GM18502 (cell line): ENCODE measurements around the gene KHDC1.
"Not testable (repeated sequence)": the region's sequence is repeated elsewhere in the genome, so short reads cannot be mapped to it uniquely, and the experiment has no call there.

Experiments used
- ATAC-seq: cut with Tn5 transposase; IDR thresholded peaks from one replicate; pipeline ENCODE4 v1.9.1; 2021; ENCODE audit warnings: mild to moderate bottlenecking; ENCODE audit not compliant: unreplicated experiment, poor library complexity

KHDC1 gene, protein sequence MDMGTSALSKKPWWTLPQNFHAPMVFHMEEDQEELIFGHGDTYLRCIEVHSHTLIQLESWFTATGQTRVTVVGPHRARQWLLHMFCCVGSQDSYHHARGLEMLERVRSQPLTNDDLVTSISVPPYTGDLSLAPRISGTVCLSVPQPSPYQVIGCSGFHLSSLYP

DNA sequence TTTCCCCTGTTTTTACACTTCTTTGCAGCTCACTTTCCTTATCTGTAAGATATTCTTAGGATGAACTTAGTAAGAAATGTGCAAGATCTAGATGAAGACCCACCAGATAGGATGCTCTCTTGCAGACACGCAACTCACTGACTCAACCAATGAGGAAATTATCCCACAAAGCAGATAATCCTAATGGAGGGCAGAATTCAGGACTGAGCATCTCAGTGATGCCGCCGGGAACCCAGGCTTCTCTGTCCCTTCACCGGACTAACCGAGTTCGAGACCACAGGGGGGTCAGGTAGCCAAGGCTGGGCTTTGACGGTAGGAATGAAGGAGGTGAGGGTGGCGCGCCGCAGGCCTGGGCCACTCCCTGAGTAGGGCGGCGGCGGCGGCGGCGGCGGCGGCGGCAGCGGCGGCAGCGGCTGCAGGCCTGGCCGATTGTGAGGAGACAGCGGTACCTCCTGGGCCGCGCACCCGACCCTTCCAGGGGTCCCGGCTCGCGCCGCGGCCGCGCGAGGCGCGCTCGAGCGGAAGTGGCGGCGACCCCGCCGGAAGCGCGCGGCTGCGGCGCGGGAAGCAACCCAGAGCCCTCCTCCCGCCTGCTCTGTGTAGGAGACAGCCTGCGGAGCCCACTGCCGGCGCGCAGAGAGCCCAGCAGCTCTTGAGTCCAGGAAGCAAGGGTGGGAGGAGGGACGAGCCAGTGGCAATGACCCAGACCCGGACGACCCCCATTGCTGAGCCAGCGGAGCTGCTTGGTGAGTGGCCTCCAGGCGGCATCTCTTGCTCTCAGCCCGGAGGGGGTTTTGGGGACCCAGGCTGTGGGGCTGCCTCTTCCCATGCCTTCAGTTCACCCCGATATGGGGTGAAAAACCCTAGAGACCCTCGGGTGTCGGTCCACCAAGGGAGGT lies at the start of gene KHDC1:
KHDC1 (minus strand) TSS at position 526 of the 899 bp plus-strand sequence. CDS start 20,679 bp downstream, outside the sequence.
- peak; percentile 91 for ATAC-seq

DNA sequence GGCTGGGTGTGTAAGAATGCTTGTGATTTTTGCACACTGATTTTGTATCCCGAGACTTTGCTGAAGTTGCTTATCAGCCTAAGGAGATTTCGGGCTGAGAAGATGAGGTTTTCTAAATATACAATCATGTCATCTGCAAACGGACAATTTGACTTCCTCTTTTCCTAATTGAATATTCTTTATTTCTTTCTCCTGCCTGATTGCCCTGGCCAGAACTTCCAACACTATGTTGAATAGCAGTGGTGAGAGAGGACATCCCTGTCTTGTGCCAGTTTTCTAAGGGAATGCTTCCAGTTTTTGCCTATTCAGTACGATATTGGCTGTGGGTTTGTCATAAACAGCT lies 47.5 kb upstream of the KHDC1 start:
- not testable (repeated sequence) for ATAC-seq

DNA sequence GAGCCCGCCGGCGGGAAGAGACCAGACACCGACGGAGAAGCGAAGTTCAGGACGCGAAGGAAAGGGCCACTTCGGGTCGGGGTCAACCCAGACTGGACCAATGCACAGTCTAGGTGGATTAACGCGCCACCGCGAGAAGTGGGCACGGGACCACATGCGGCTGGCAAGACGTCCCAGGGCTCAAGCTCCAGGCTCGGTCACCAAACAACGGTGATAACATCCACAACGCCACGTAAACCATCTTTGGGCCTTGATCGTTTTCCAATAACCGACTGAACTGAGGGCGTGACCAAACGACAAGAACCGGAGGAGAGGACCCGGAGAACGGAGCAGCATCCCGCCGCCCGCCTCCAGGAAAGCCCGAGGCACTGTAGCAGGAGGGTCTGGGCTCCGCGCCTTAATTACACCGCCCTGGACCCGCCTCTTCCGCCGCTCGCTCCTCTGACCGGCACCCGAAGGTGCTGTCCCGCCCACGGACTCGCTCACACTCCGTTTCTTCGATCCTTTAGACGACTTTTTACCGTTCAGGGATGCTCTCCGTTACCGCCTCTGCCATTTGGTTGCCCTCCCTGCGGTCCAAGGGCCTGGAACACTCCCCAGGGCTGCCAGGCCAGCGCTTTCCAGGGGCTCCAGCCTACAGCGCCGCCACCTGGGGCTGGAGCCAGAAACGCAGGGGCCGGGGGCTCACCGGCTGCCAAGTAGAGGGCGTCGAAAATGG lies 46.9 kb upstream of the KHDC1 start:
- ATAC-seq: peak; percentile 97

GRCh38 chr6:73309535-73309784 lies 46.5 kb upstream of the KHDC1 start:
- ATAC-seq: peak; percentile 38

DNA sequence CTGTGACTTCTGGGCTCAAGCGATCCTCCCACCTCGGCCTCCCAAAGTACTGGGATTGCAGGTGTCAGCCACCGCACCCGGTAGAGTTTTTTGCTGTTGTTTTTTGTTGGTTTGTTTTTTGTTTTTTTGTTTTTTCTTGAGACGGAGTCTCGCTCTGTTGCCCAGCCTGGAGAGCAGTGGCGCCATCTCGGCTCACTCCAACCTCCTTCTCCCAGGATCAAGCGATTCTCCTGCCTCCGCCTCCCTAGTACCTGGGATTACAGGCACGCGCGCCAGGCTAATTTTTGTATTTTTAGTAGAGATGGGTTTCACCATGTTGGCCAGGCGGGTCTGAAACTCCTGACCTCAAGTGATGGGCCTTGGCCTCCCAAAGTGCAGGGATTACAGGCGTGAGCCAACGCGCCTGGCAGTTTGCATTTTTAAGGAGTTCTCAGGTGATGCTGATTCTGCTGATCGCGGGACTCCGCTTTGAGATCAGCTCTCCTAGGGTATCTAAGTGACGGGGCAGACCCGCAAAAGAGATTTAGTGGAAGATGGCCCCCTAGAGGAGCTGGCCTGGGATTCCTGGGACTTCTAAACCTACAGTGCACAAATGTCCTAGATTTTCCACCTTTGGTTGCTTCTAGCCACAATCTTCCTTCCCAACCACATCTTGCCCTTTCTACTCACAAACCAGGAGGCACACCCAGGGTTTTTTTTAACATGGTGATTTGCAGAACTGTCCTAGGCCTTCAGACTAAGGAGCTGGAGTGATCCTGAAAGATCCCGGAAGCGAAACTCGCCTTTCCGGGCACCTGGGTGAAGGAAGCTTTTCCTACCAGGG lies 45.9 kb upstream of the KHDC1 start:
- ATAC-seq: no peak

DNA sequence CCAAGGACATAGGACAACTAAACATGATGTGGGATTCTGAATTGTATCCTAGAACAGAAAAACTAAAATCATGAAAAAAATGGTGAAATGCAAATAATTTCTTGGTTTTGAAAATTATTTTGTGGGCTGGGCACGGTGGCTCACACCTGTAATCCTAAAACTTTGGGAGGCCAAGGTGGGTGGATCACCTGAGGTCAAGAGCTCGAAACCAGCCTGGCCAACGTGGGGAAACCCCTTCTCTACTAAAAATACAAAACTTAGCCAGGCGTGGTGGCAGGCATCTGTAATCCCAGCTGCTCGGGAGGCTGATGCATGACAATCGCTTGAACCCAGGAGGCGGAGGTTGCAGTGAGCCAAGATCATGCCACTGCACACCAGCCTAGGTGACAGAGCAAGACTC lies 40.8 kb upstream of the KHDC1 start:
- ATAC-seq: not testable (repeated sequence)

GRCh38 chr6:73302339-73302738 lies 39.3 kb upstream of the KHDC1 start:
- no peak for ATAC-seq

- no peak for ATAC-seq
These were observed 36.4 kb upstream of the KHDC1 start for GRCh38 chr6:73299151-73299971.

- no peak for ATAC-seq
These were observed 30.3 kb upstream of the KHDC1 start for GRCh38 chr6:73293331-73293730.

DNA sequence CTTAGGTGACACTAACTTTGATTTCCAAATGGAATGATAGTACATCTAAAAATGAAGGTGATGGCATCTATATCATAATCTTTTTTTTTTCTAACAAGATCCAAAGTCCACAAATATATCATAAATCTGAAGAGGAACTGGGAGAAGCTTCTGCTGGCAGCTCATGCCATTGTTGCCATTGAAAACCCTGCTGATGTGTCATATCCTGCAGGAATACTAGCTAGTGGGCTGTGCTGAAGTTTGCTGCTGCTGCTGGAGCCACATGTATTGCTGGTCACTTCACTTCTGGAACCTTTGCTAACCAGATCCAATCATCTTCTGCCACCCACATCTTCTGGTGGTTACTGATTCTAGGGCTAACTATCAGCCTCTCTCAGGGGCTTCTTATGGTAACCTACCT lies 27.4 kb upstream of the KHDC1 start:
- no peak for ATAC-seq

DNA sequence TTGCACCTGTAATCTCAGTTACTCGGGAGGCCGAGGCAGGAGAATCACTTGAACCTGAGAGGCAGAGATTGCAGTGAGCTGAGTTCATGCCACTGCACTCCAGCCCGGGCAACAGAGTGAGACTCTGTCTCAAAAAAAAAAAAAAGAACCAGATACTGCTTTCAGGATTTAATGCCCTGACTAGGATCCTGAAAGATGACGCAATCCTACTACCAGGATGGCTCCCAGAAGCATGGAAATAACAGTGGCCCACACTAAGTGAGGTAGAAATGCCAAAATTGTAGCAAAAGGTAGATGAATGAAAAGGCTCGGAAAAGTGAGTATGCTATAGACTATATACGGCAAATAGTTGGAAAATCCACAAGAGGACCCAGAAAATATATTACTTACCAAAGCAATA lies 23.8 kb upstream of the KHDC1 start:
- ATAC-seq: no peak

- ATAC-seq: no peak
These were observed 22.8 kb upstream of the KHDC1 start for GRCh38 chr6:73285674-73286283.

DNA sequence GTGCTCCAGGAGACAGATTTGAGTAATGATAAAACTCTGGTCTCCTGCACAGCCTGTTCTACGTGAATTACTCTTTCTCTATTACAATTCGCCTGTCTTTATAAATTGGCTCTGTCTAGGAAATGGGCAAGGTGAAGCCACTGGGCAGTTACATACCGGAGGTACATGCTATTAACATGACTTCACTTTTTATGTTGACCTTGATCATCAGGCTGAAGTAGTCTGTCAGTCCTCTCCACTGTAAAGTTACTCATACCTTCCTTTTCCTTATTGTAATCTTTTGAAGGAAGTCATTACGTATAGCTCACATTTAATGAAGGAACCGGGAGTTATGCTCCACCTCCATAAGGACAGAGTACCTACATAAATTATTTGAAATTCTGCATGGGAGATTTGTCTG lies 19.9 kb upstream of the KHDC1 start:
- ATAC-seq: no peak

DNA sequence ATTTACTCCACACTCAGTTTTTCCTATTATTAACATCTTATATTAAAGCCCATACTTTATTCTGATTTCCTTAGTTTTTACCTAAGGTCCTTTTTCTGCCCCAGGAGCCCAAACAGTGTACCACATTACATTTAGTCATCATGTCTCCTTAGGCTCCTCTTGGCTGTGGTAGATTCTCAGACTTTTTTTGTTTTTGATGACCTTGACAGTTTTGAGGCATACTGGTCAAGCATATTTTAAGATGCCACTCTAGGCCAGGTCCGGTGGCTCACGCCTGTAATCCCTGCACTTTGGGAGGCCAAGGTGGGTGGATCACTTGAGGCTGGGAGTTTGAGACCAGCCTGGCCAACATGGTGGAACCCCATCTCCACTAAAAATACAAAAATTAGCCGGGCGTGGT lies 18.7 kb upstream of the KHDC1 start:
- ATAC-seq: not testable (repeated sequence)

DNA sequence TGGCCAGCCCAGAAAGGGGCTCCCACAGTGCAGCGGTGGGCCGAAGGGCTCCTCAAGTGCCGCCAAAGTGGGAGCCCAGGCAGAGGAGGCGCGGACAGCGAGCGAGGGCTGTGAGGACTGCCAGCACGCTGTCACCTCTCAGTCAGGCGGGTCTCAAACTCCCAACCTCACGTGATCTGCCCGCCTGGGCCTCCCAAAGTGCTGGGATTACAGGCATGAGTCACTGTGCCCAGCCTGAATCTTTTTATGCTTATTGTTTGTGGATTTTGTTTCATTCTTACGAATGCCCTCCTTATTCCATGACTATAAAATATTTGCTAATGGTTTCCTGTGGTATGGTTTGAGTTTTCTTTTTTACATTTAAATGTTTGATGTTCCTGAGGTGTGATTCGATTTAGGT lies 6.3 kb upstream of the KHDC1 start:
- not testable (repeated sequence) for ATAC-seq

DNA sequence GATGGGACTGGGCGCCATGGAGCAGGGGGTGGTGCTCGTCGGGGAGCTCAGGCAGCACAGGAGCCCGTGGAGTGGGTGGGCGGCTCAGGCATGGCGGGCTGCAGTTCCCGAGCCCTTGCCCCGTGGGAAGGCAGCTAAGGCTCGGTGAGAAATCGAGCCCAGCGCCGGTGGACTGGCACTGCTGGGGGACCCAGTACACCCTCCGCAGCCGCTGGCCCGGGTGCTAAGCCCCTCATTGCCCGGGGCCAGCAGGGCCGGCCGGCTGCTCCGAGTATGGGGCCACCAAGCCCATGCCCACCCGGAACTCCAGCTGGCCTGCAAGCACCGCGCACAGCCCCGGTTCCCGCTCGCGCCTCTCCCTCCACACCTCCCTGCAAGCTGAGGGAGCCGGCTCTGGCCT lies 5.9 kb upstream of the KHDC1 start:
- ATAC-seq: not testable (repeated sequence)

- ATAC-seq: no peak
These were observed 1.4 kb upstream of the KHDC1 start for GRCh38 chr6:73264446-73264845.

- peak; percentile 19 for ATAC-seq
These were observed 544 bp upstream of the KHDC1 start for GRCh38 chr6:73263570-73263909.

- ATAC-seq: no peak
These were observed 4.3 kb downstream of the KHDC1 start for GRCh38 chr6:73258721-73259120.

GRCh38 chr6:73254323-73254722 lies 8.7 kb downstream of the KHDC1 start:
- ATAC-seq: not testable (repeated sequence)
